Pons (tissue), 1 donor: Measurements from ENCODE around the gene SLU7.
A peak's percentile ranks its signal among the peaks of the same experiment; 100 is the strongest.
"Not testable (repeated sequence)": the region's sequence is repeated elsewhere in the genome, so short reads cannot be mapped to it uniquely, and the experiment has no call there.

Source experiments
- DNase-seq: peaks from one replicate; pipeline ENCODE4 v3.0.0-alpha.2; 2016; ENCODE audit warnings: low spot score

Gene SLU7

DNA sequence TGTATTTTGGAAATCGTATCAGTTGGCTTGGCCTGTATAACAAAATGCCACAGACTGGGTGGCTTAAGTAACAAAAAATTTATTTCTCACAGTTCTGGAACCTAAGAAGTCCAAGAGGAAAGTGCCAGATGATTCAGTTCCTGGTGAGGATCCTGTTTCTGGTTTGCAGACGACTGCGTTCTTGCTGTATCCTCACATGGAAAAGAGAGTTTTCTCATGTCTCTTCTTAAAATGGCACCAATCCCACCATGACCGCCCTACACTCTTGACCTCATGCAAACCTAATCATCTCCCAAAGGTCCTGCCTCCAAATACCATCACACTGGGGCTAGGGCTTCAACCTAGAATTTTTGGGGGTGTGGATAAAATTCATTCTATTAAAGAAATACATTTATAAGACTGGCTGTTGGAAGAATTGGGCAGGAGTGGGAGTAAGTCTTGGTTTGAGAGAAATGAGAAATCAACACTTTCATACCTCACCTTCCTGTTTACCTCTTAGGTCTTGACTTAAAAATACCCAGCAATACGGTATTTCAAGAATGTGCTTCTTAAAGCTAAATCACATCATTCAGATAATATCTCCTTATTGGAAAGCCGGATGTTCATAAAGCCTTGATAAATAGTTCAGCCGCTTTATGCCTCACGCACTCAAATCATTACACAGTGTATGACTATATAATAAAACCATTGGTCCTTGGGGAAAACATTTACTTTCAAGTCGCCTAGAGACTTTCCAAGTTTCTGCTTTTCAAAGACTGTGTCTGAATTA lies 31.5 kb upstream of the SLU7 start:
- DNase-seq = no peak

GRCh38 chr5:160449458-160449857 lies 30.6 kb upstream of the SLU7 start:
- DNase-seq = no peak

- DNase-seq = no peak
Observed at GRCh38 chr5:160448886-160449285, 30.0 kb upstream of the SLU7 start.

GRCh38 chr5:160445751-160446150 lies 26.9 kb upstream of the SLU7 start:
- no peak for DNase-seq

DNA sequence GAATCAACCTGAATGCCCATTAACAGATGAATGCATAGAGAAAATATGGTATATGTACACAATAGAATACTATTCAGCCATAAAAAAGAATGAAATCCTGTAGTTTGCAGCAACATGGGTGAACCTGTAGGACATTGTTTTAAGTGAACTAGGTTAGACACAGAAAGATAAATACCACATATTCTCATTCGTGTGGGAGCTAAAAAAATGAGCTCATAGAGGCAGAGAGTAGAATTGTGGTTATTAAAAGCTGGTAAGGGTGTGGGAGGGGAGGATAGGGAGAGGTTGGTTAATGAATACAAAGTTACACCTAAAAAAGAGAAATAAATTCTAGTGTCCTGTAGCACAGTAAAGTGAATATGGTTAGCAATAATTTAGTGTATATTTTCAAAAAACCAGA lies 26.3 kb upstream of the SLU7 start:
- no peak for DNase-seq

- no peak for DNase-seq
Observed at GRCh38 chr5:160444407-160444806, 25.5 kb upstream of the SLU7 start.

GRCh38 chr5:160442824-160443431 lies 24.0 kb upstream of the SLU7 start:
- DNase-seq = peak; percentile 39

- no peak for DNase-seq
Observed at GRCh38 chr5:160441311-160441781, 22.5 kb upstream of the SLU7 start.

DNA sequence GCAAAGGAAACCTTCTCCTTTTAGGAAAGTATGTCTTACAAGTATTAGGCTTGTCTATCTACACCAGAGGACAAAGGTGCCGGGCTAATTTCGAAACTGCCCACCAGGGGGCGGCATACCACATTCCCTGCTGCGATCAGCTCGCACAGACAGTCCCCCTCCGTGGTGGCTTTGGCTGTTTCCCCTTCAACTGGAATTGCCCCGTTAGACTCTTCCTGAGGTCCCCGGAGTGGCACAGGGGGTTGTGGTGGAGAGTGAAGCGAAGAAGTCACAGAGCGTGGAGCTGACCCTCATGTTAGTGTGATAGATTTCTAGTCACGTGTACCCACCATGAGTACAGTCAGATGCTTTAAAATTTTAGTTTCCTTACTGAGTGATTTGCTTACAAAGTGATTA lies 20.3 kb upstream of the SLU7 start:
- peak; percentile 82 for DNase-seq

GRCh38 chr5:160438316-160439204 lies 19.7 kb upstream of the SLU7 start:
- peak; percentile 78 for DNase-seq

GRCh38 chr5:160437271-160437670 lies 18.4 kb upstream of the SLU7 start:
- no peak for DNase-seq

- not testable (repeated sequence) for DNase-seq
Observed at GRCh38 chr5:160436661-160437060, 17.8 kb upstream of the SLU7 start.

GRCh38 chr5:160436017-160436416 lies 17.1 kb upstream of the SLU7 start:
- DNase-seq = no peak

- DNase-seq = no peak
Observed at GRCh38 chr5:160435532-160435931, 16.7 kb upstream of the SLU7 start.

- DNase-seq = no peak
Observed at GRCh38 chr5:160434022-160434531, 15.2 kb upstream of the SLU7 start.

- no peak for DNase-seq
Observed at GRCh38 chr5:160432787-160433186, 13.9 kb upstream of the SLU7 start.

- DNase-seq = no peak
Observed at GRCh38 chr5:160432196-160432595, 13.3 kb upstream of the SLU7 start.

DNA sequence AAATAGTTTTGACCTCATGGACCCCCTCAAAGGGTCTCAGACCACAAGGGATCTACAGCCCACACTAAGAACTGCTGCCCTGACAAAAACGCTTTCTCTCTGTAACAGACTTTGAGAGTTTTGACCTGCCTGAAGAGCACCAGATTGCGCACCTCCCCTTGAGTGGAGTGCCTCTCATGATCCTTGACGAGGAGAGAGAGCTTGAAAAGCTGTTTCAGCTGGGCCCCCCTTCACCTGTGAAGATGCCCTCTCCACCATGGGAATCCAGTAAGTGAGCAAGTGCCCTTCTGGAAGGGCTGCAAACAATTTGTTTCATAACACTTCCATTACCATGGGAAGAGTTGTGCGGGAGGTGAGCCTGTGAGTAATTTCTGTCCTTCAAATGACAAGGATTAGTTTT lies 8.7 kb upstream of the SLU7 start:
- no peak for DNase-seq

DNA sequence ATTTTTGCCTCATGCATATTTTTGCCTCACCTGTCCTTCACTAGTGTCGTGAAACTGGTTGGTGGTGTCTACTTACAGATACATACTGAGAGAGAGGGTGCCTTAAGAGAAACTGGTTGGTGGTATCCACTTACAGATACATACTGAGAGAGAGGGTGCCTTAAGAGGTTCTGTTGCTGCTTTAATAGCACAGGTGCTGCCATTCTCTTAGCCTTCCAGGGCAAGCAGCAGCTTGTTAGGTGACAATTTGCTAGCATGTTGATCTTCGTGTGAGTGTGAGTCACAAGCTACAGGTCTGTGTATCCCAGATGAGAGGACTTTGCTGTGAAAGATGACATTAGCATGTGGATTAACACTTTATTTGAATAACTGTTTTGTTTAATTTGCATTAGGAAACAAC lies 4.2 kb upstream of the SLU7 start:
- no peak for DNase-seq

DNA sequence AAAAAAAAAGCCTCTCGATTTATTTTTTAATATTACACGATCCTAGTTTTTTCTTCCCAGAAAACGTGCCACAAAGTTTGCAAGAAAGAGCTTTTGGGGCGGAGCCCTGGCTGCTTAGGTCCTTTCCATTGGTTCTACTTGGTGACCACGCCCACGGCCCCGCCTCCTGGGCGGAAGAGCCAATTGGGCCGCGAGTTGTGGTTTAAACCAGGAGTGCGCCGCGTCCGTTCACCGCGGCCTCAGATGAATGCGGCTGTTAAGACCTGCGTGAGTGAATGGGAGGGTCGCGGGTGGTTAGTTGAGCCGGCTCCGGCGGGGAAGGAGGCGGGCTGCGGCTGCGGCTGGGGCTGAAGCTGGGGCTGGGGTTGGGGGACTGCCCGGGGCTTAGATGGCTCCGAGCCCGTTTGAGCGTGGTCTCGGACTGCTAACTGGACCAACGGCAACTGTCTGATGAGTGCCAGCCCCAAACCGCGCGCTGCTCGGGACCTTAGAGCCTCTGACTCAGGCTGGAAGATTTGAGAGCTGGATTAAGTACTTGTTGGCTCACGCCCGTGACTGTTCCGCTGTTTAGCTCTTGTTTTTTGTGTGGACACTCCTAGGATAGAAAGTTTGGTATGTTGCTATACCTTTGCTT lies 2.9 kb upstream of the SLU7 start, which contains the start of gene PTTG1:
TSS of gene PTTG1 (plus strand) at position 231 of the 634 bp plus-strand sequence. CDS start 458 bp downstream, outside the sequence.
- DNase-seq = peak; percentile 94

- no peak for DNase-seq
Observed at GRCh38 chr5:160420331-160420610, 1.4 kb upstream of the SLU7 start.
